BJ (cell line): ENCODE measurements around the gene CELSR2. TPM values are rescaled to one million over a fixed set of nuclear protein-coding genes. Genes with fewer than 3 reads are reported as not detected.

Source experiments
- CTCF ChIA-PET: fragments of 350-600 bp; formaldehyde crosslinking; extraction: SDS; loops from one replicate; lab custom pipeline; 2021; ENCODE audit warnings: antibody characterized with exemption, inconsistent platforms; lab: Yijun Ruan, JAX
- POLR2A ChIA-PET: fragments of 300-600 bp; sonication (Branson Sonifier 250); formaldehyde crosslinking; extraction: SDS; loops from one replicate; lab custom pipeline; 2021; ENCODE audit warnings: antibody characterized with exemption; lab: Charles Lee
- DNase-seq: peaks from one replicate; pipeline ENCODE4 v3.0.0-alpha.2; 2011; ENCODE audit warnings: low read depth
- H3K27me3 ChIP-seq: 2 replicates; pipeline ENCODE4 v1.6.0; 2011; ENCODE audit warnings: low read length; ENCODE audit not compliant: control insufficient read depth, insufficient read depth
- H3K36me3 ChIP-seq: 2 replicates; pipeline ENCODE4 v1.5.1; 2011; ENCODE audit warnings: low read length; ENCODE audit not compliant: control insufficient read depth, insufficient read depth
- H3K4me3 ChIP-seq: 2 replicates; pipeline ENCODE4 v1.5.1; 2011; ENCODE audit warnings: low read depth, mild to moderate bottlenecking, control low read depth, low read length
- polyA plus RNA-seq: library from polyadenylated mRNA; depleted of rRNA; stranded (reverse); fragments of >200 nt; gene quantifications from 2 replicates; pipeline ENCODE4 v1.2.3, GENCODE V29; 2011
- TF ChIP-seq, protein P1 (sequence below): IDR thresholded peaks from 2 replicates; pipeline ENCODE4 v1.5.1; 2011; ENCODE audit warnings: low read depth, mild to moderate bottlenecking, control low read depth, inconsistent platforms, low read length, moderate library complexity; ENCODE audit not compliant: insufficient read depth

Gene CELSR2
- polyA plus RNA-seq, 1 experiment = 0.98 TPM

DNA sequence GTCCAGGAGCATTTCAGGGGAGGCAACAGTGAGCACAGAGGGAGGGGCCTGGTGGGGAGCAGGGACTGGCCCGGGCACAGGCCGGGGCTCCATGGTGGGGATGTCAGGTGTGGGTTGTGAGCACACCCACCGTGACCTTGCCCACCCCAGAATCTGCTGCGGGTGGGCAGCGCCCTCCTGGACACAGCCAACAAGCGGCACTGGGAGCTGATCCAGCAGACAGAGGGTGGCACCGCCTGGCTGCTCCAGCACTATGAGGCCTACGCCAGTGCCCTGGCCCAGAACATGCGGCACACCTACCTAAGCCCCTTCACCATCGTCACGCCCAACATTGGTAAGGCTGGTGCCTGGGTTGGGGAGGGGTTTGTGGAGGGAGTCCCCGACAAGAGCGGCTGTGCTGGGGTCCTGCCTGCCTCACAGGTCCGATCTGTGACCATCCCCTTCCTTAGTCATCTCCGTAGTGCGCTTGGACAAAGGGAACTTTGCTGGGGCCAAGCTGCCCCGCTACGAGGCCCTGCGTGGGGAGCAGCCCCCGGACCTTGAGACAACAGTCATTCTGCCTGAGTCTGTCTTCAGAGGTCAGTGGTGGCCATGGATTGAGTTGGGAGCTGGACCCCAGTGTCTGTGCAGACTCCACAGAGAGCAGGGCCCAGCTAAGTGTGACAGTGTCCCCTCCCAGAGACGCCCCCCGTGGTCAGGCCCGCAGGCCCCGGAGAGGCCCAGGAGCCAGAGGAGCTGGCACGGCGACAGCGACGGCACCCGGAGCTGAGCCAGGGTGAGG, 19.3 kb downstream of the CELSR2 start:
- CTCF ChIA-PET = interaction anchor here (0.6 to 7.5 kb wide), 7 partner anchors 9 to 264 kb away, joined by 3 to 77 read pairs (median 5); partner anchors contain the start of gene SORT1
- no peak overlapping the region for H3K4me3 ChIP-seq
- H3K27me3 ChIP-seq = no peaks in the 10 kb centered on the region
- TF ChIP-seq, protein P1, sequence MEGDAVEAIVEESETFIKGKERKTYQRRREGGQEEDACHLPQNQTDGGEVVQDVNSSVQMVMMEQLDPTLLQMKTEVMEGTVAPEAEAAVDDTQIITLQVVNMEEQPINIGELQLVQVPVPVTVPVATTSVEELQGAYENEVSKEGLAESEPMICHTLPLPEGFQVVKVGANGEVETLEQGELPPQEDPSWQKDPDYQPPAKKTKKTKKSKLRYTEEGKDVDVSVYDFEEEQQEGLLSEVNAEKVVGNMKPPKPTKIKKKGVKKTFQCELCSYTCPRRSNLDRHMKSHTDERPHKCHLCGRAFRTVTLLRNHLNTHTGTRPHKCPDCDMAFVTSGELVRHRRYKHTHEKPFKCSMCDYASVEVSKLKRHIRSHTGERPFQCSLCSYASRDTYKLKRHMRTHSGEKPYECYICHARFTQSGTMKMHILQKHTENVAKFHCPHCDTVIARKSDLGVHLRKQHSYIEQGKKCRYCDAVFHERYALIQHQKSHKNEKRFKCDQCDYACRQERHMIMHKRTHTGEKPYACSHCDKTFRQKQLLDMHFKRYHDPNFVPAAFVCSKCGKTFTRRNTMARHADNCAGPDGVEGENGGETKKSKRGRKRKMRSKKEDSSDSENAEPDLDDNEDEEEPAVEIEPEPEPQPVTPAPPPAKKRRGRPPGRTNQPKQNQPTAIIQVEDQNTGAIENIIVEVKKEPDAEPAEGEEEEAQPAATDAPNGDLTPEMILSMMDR = no peak
- POLR2A ChIA-PET = no interaction called here
- no peaks in the 10 kb centered on the region; the same call in none of the 2 replicates for H3K36me3 ChIP-seq
- no peak for DNase-seq

DNA sequence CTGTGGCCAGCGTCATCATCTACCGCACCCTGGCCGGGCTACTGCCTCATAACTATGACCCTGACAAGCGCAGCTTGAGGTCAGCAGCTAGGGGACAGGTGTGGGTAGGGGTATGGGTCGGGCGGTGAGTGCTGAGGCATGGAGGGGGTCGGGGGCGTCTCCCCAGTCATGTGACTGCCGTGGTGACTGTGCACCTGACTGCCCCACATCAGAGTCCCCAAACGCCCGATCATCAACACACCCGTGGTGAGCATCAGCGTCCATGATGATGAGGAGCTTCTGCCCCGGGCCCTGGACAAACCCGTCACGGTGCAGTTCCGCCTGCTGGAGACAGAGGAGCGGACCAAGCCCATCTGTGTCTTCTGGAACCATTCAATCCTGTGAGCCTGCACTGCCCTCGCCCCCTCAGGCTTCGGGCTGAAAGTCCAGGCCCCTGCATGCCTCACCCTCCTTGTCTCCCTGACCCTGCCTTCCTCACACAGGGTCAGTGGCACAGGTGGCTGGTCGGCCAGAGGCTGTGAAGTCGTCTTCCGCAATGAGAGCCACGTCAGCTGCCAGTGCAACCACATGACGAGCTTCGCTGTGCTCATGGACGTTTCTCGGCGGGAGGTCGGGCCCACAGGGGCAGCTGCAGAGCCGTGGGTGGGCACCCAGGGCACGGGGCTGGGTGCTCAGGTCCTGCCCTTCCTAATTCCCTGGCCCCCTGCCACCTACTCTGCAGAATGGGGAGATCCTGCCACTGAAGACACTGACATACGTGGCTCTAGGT, 20.1 kb downstream of the CELSR2 start:
- POLR2A ChIA-PET = no interaction called here
- CTCF ChIA-PET = interaction anchor here (1.0 to 7.5 kb wide), 6 partner anchors 9 to 263 kb away, joined by 3 to 77 read pairs (median 6); partner anchors contain the start of gene SORT1
- no peak for DNase-seq

DNA sequence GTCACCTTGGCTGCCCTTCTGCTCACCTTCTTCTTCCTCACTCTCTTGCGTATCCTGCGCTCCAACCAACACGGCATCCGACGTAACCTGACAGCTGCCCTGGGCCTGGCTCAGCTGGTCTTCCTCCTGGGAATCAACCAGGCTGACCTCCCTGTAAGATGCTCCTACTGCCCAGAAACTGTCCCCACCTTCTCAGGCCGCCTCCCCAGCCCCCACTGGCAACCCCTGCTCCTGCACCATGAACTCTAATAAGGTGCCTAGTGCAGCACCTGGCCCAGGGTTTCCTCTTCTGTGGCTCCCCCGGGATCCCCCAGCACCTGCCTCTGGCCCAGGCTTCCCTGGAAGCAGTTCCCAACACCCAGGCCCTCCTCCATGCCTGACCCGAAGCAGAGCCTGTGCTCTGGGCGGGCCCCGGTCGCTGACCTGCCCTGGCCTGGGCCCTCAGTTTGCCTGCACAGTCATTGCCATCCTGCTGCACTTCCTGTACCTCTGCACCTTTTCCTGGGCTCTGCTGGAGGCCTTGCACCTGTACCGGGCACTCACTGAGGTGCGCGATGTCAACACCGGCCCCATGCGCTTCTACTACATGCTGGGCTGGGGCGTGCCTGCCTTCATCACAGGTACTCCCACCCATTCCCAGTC, 20.8 kb downstream of the CELSR2 start:
- H3K27me3 ChIP-seq = no peaks in the 10 kb centered on the region
- no peak overlapping the region for H3K4me3 ChIP-seq
- DNase-seq = no peak
- TF ChIP-seq, protein P1 = no peak
- CTCF ChIA-PET = interaction anchor here (1.4 to 7.5 kb wide), 4 partner anchors 8 to 263 kb away, joined by 5 to 77 read pairs (median 8); partner anchors contain the start of gene SORT1
- no peaks in the 10 kb centered on the region; the same call in 1 of the 2 replicates for H3K36me3 ChIP-seq
- POLR2A ChIA-PET = no interaction called here

More for the DNA sequence above, 20.1 kb downstream of the CELSR2 start:
- TF ChIP-seq, protein P1 = no peak
- Histone ChIP-seq H3K36me3 (no peaks in the 10 kb centered on the region; the same call in none of the 2 replicates), H3K27me3 (no peaks in the 10 kb centered on the region), H3K4me3 (no peak overlapping the region)

DNA sequence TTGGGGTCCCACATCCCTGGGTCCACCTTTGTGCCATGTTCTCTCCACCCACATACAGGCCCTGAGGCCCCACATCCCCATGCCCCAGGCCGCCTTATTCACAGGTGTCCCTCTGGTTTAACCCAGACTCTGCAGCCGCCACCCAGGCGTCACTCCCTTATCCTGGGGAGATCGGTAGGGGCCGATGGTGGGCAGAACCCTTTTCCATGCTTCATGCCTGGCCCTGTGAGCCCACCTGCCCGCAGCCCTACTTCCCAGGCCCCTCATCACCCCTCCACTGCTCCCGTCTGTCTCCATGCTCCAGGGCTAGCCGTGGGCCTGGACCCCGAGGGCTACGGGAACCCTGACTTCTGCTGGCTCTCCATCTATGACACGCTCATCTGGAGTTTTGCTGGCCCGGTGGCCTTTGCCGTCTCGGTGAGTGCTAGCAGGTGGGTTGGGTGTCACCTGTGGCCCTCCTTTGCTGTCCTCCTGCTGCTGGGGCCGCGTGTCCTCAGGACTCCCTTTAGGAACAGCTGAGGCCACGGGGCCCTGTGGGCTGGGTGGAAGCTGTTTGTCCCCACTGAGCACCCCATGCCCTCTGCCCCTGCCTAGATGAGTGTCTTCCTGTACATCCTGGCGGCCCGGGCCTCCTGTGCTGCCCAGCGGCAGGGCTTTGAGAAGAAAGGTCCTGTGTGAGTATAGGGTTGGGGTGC, 21.4 kb downstream of the CELSR2 start:
- ChIA-PET POLR2A (no interaction called here), CTCF (no interaction called here)
- TF ChIP-seq, protein P1 = no peak

More for the DNA sequence above, 21.4 kb downstream of the CELSR2 start:
- no peak for DNase-seq
- H3K4me3 ChIP-seq = no peak overlapping the region
- no peaks in the 10 kb centered on the region for H3K27me3 ChIP-seq
- H3K36me3 ChIP-seq = no peaks in the 10 kb centered on the region; the same call in 1 of the 2 replicates
